ENCODE data around the gene NUBP2.

NUBP2 gene

GRCh38 chr16:1822801-1823200 lies 40.0 kb downstream of the NUBP2 start:
- no peak for TF ChIP-seq CTCF (conservative IDR thresholded peaks at IDR 0.05; ENCODE audit: low read depth)
- DNase-seq (ENCODE audit: low spot score), result no peak
- H3K27ac ChIP-seq, result no peak overlapping the region; the same call in 1 of the 2 replicates
- ChIA-PET POLR2A (ENCODE audit: low non-redundant PET) (no interaction called here), CTCF (interaction anchor here (0.8 kb wide), 1 partner anchor 40 kb away, joined by 3 read pairs; the partner anchor contains the start of genes NUBP2 and SPSB3)

- POLR2A ChIA-PET (ENCODE audit: low non-redundant PET), result interaction anchor here (0.7 to 1.1 kb wide), 2 partner anchors 41 to 51 kb away, joined by 4 read pairs; partner anchors contain the start of genes NUBP2 and SPSB3
- DNase-seq (ENCODE audit: low spot score), result peak; percentile 68
- CTCF ChIA-PET, result interaction anchor here (0.6 to 1.1 kb wide), 7 partner anchors 35 to 916 kb away, joined by 3 to 7 read pairs (median 3); partner anchors contain the start of genes NUBP2 and SPSB3
- peak; percentile 52 for TF ChIP-seq CTCF (conservative IDR thresholded peaks at IDR 0.05; ENCODE audit: low read depth)
- peak overlapping the region; percentile 42 for H3K27ac ChIP-seq
Measured at GRCh38 chr16:1823821-1824220, 41.1 kb downstream of the NUBP2 start.

GRCh38 chr16:1825381-1825863 lies 42.7 kb downstream of the NUBP2 start:
- no peak for DNase-seq (ENCODE audit: low spot score)
- ChIA-PET POLR2A (ENCODE audit: low non-redundant PET) (interaction anchor here (2.5 kb wide), 1 partner anchor 42 kb away, joined by 7 read pairs; the partner anchor contains the start of genes NUBP2 and SPSB3), CTCF (no interaction called here)
- H3K27ac ChIP-seq, result peak overlapping the region; percentile 87
- no peak for TF ChIP-seq CTCF (conservative IDR thresholded peaks at IDR 0.05; ENCODE audit: low read depth)

GRCh38 chr16:1825864-1826690 lies 43.3 kb downstream of the NUBP2 start:
- peak overlapping the region; percentile 87 for H3K27ac ChIP-seq
- ChIA-PET POLR2A (ENCODE audit: low non-redundant PET) (interaction anchor here (0.6 to 2.5 kb wide), 2 partner anchors 43 to 130 kb away, joined by 3 to 7 read pairs; partner anchors contain the start of genes NUBP2 and SPSB3), CTCF (interaction anchor here (0.5 kb wide), 1 partner anchor 137 kb away, joined by 4 read pairs; no protein-coding TSS in a partner anchor)
- no peak for TF ChIP-seq CTCF (conservative IDR thresholded peaks at IDR 0.05; ENCODE audit: low read depth)
- DNase-seq (ENCODE audit: low spot score), result no peak

GRCh38 chr16:1826691-1827573 lies 44.2 kb downstream of the NUBP2 start, which contains the start of the genes FAHD1 and HAGH:
TSS of gene FAHD1 (plus strand) at chr16:1827206. CDS start at chr16:1827239, 33 bp downstream.
TSS of gene HAGH (minus strand) at chr16:1826825. CDS start at chr16:1826787, 38 bp downstream.
- POLR2A ChIA-PET (ENCODE audit: low non-redundant PET), result interaction anchor here (0.6 to 2.5 kb wide), 3 partner anchors 23 to 129 kb away, joined by 3 to 7 read pairs (median 6); partner anchors contain the start of genes NUBP2 and SPSB3
- peak; percentile 99 for DNase-seq (ENCODE audit: low spot score)
- no peak for TF ChIP-seq CTCF (conservative IDR thresholded peaks at IDR 0.05; ENCODE audit: low read depth)
- H3K27ac ChIP-seq, result peak within 1 kb of the TSS; percentile 87
- CTCF ChIA-PET, result interaction anchor here (0.5 to 0.6 kb wide), 4 partner anchors 12 to 361 kb away, joined by 3 to 4 read pairs (median 3); no protein-coding TSS in a partner anchor
